HG03045 (cell line): ENCODE data around the gene PPP2R5A.
"Not testable (repeated sequence)": the region's sequence is repeated elsewhere in the genome, so short reads cannot be mapped to it uniquely, and the experiment has no call there.

ENCODE experiments used
- ATAC-seq: cut with Tn5 transposase; IDR thresholded peaks from one replicate; pipeline ENCODE4 v1.9.1; 2021; ENCODE audit warnings: mild to moderate bottlenecking, moderate library complexity; ENCODE audit not compliant: unreplicated experiment

PPP2R5A gene

GRCh38 chr1:212294983-212295382 lies 9.8 kb downstream of the PPP2R5A start:
- no peak for ATAC-seq

DNA sequence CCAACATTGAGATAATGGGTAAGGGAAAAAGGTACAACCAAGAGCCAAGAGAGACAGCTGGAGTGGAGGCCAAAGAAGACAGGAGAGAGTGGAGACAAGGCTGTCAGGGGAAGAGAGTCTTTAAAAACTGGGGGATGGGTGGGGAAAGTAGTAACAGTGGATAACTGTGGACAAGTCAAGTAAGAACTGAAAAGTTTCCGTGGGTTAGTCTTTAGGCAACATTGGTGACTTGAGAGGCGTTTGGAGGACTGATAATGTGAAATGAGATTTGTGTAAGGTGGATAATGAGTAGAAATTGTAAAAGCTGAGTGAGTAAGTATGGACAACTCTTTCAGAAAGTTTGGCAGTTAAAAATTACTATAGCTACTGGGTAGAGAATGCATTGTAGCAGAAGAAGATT lies 10.4 kb downstream of the PPP2R5A start:
- no peak for ATAC-seq

- ATAC-seq, result no peak
Observed at GRCh38 chr1:212297338-212297737, 12.1 kb downstream of the PPP2R5A start.

DNA sequence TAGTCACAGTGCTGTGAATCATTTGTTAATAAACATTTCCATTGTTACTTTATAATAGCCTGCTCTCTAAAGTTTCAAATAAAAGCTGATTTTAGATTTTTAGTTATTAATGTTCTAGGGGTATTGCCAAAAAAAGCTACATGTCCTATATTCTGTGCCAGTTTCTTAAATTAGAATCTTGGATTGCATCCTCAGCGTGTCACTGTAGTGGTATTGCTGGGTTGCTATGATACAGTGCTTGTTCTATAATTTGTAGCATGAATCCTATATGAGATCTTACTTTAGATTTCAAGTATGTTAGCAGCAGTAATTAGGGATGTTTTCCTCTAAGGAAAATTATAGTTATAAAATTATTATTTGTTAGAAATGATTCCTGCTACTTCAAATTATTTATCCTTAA lies 16.4 kb downstream of the PPP2R5A start:
- no peak for ATAC-seq

GRCh38 chr1:212302745-212303383 lies 17.7 kb downstream of the PPP2R5A start:
- ATAC-seq, result no peak

GRCh38 chr1:212305342-212305741 lies 20.1 kb downstream of the PPP2R5A start:
- no peak for ATAC-seq

DNA sequence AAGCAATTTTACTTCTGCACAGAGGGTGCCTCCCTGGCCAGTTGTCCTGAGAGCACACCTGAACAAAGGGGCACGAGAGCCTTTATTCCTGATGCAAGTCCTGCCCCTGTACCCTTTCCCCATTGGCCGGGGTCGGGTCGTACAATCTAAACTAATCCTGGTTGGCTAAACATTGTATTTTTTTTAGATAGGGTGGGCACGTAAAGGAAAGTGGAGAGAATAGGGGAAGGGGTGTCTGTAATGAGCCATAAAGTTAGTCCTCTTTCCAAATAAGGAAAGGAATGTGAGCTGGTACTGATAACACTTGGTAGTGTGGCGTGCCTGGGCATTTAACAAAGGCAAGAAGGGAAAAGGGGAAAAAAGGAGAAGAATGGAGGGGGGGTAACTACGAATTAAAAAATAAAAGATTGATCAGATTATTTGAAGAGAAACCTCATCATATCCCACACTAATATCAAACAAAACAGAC lies 20.8 kb downstream of the PPP2R5A start:
- not testable (repeated sequence) for ATAC-seq

DNA sequence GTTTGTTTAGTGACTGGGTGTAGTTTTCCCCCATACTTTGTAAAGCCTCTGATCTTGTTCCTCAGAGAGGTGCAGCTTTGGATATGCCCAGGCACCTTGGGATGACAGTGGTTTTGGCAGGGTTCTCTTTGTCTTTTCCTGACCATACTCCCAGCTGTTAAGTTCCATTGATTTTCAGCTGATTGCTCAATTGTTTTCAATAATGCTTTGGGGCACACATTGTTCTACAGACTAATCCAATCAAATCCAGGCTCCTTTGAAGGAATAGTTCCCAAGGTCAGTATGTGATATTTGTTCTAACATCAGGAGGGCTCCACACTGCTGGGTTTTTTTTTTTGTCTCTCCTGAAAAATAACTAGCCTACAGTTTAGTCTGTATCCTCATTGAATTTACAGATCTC lies 24.8 kb downstream of the PPP2R5A start:
- no peak for ATAC-seq

- no peak for ATAC-seq
Observed at GRCh38 chr1:212310383-212310782, 25.2 kb downstream of the PPP2R5A start.

- ATAC-seq, result no peak
Observed at GRCh38 chr1:212311836-212312497, 26.8 kb downstream of the PPP2R5A start.

GRCh38 chr1:212313616-212314015 lies 28.4 kb downstream of the PPP2R5A start:
- no peak for ATAC-seq

- ATAC-seq, result no peak
Observed at GRCh38 chr1:212315184-212315583, 30.0 kb downstream of the PPP2R5A start.

DNA sequence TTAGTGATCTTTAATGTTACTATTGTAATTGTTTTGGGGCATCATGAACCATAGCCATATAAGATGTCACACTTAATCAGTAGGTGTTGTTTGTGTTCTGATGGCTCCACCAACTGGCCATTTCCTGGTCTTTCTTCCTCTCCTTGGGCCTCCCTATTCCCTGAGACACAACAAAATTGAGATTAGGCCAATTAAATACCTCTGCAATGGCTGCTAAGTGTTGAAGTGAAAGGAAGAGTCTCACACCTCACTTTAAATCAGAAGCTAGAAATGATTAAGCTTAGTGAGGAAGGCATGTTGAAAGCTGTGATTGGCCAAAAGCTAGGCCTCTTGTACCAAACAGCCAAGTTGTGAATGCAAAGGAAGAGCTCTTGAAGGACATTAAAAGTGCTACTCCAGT lies 30.7 kb downstream of the PPP2R5A start:
- no peak for ATAC-seq

GRCh38 chr1:212317916-212318315 lies 32.7 kb downstream of the PPP2R5A start:
- no peak for ATAC-seq

GRCh38 chr1:212321031-212321430 lies 35.8 kb downstream of the PPP2R5A start:
- ATAC-seq, result not testable (repeated sequence)

GRCh38 chr1:212323066-212323465 lies 37.9 kb downstream of the PPP2R5A start:
- no peak for ATAC-seq

GRCh38 chr1:212326541-212326940 lies 41.3 kb downstream of the PPP2R5A start:
- ATAC-seq, result no peak

DNA sequence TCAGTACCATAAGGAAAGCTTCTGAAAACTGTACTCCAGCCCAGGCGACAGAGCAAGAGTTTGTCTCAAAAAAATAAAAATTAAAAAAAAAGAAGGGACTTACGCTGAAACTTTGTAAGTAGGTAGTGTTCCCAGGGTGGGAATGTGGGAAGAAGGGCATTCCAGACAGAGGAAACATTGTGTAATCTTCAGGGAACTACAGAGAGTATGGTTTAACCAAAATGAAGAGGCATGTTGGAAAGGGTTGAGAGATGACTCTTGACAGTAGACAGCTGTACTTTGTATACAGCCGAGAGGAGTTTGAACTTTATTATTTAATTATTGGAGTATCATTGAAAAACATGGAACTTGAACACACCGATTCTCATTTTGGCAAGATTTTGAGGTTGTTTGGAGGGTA lies 43.0 kb downstream of the PPP2R5A start:
- ATAC-seq, result no peak

GRCh38 chr1:212329105-212329504 lies 43.9 kb downstream of the PPP2R5A start:
- ATAC-seq, result no peak

DNA sequence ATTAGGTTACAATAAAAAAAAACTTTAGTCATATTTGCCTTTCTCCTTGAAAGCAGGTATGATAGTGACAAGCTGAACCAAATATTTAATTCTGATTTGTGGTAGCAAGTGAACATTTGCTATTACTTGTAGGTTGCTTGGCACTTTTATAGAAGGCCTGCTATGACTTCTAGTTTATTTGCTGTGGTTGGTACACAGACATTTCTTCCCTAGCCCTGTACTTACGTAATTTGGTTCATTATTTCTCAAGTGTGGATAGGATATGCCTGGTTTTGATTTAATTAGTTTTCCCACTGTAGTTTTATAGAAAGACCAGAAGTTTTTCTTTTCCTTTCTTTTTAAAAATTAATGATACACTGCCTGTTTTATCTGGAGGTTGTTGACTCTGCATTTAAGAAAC lies 55.9 kb downstream of the PPP2R5A start:
- ATAC-seq, result no peak

DNA sequence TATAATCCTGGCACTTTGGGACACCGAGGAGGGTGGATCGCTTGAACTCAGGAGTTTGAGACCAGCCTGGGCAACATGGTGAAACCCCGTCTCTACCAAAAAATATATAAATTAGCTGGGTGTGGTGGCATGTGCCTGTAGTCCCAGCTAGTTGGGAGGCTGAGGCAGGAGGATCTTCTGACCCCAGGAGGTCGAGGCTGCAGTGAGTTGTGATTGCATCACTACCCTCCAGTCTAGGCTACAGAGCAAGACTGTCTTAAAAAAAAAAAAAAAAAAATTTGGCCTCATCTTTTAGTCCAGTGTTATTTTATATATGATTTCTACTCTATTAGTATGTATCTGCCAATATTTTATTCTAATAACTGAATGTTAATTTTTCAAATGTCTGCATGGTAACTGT lies 59.7 kb downstream of the PPP2R5A start:
- ATAC-seq, result no peak

- no peak for ATAC-seq
Observed at GRCh38 chr1:212346601-212347000, 61.4 kb downstream of the PPP2R5A start.
